Activated T-cell treated with anti-CD3 and anti-CD28 coated beads, Interleukin-2, amount 50 U/mL, for 4 hours (primary cell): ENCODE results near the gene IL5RA. TPM values are rescaled to one million over a fixed set of nuclear protein-coding genes. Genes with fewer than 3 reads are reported as not detected.

Experiments used
- ATAC-seq, 2 donors: fragments of 200-7000 bp; cut with Tn5 transposase; one replicate each; pipeline ENCODE4 v1.10.0; 2021
- DNase-seq: peaks from one replicate; pipeline ENCODE4 v3.0.0-alpha.2; 2020
- H3K27me3 Mint-ChIP-seq: one replicate; pipeline ENCODE4 v1.8.0; 2021; ENCODE audit warnings: low read depth, mixed read lengths
- H3K36me3 Mint-ChIP-seq: one replicate; pipeline ENCODE4 v1.8.0; 2022; ENCODE audit warnings: mixed read lengths; ENCODE audit not compliant: insufficient read depth
- H3K4me1 Mint-ChIP-seq: one replicate; pipeline ENCODE4 v1.8.0; 2021; ENCODE audit warnings: low read depth, mixed read lengths
- H3K4me3 Mint-ChIP-seq: one replicate; pipeline ENCODE4 v1.8.0; 2021; ENCODE audit warnings: mild to moderate bottlenecking, moderate library complexity, mixed read lengths
- H3K9me3 Mint-ChIP-seq: one replicate; pipeline ENCODE4 v1.8.0; 2021; ENCODE audit warnings: mixed read lengths
- total RNA-seq, 3 donors: library from RNA; stranded (reverse); gene quantifications; one replicate each; pipeline ENCODE4 v1.2.1, GENCODE V29; 2021

IL5RA gene
- total RNA-seq, 3 donors from 2014 or later, result 0.10 to 0.35 (median 0.34) TPM

- H3K4me3 Mint-ChIP-seq, result no peak overlapping the region
These were observed 22.3 kb downstream of the IL5RA start for GRCh38 chr3:3087716-3088465.

GRCh38 chr3:3087279-3087678 is 22.9 kb downstream of the IL5RA start:
- no peaks in the 10 kb centered on the region for H3K4me1 Mint-ChIP-seq
- no peak overlapping the region for H3K4me3 Mint-ChIP-seq
- H3K36me3 Mint-ChIP-seq, result no peaks in the 10 kb centered on the region
- H3K9me3 Mint-ChIP-seq, result no peaks in the 10 kb centered on the region
- ATAC-seq, result no peak
- no peak for DNase-seq
- no peaks in the 10 kb centered on the region for H3K27me3 Mint-ChIP-seq

More at GRCh38 chr3:3087716-3088465, 22.3 kb downstream of the IL5RA start:
- Mint-ChIP-seq H3K27me3 (no peaks in the 10 kb centered on the region), H3K36me3 (no peaks in the 10 kb centered on the region), H3K9me3 (no peaks in the 10 kb centered on the region), H3K4me1 (no peaks in the 10 kb centered on the region)
- DNase-seq, result no peak
- no peak for ATAC-seq

GRCh38 chr3:3086239-3086638 is 23.9 kb downstream of the IL5RA start:
- H3K27me3 Mint-ChIP-seq, result no peaks in the 10 kb centered on the region
- no peaks in the 10 kb centered on the region for H3K36me3 Mint-ChIP-seq
- H3K4me1 Mint-ChIP-seq, result no peaks in the 10 kb centered on the region
- no peaks in the 10 kb centered on the region for H3K9me3 Mint-ChIP-seq
- DNase-seq, result no peak
- H3K4me3 Mint-ChIP-seq, result no peak overlapping the region
- ATAC-seq, result no peak

- no peak for DNase-seq
- Mint-ChIP-seq H3K27me3 (no peaks in the 10 kb centered on the region), H3K4me3 (no peak overlapping the region), H3K4me1 (no peaks in the 10 kb centered on the region), H3K36me3 (no peaks in the 10 kb centered on the region), H3K9me3 (no peaks in the 10 kb centered on the region)
- no peak for ATAC-seq
These were observed 24.4 kb downstream of the IL5RA start for GRCh38 chr3:3085782-3086181.

GRCh38 chr3:3084890-3085289 is 25.3 kb downstream of the IL5RA start:
- no peaks in the 10 kb centered on the region for H3K9me3 Mint-ChIP-seq

GRCh38 chr3:3082234-3082924 is 27.8 kb downstream of the IL5RA start:
- H3K27me3 Mint-ChIP-seq, result peaks cover 7% of the 10 kb centered on the region
- no peaks in the 10 kb centered on the region for H3K4me1 Mint-ChIP-seq
- no peak overlapping the region for H3K4me3 Mint-ChIP-seq
- ATAC-seq, result no peak
- DNase-seq, result no peak
- no peaks in the 10 kb centered on the region for H3K36me3 Mint-ChIP-seq
- no peaks in the 10 kb centered on the region for H3K9me3 Mint-ChIP-seq

More at GRCh38 chr3:3084890-3085289, 25.3 kb downstream of the IL5RA start:
- Mint-ChIP-seq H3K4me3 (no peak overlapping the region), H3K4me1 (no peaks in the 10 kb centered on the region), H3K36me3 (no peaks in the 10 kb centered on the region), H3K27me3 (no peaks in the 10 kb centered on the region)
- no peak for ATAC-seq
- DNase-seq, result no peak

- ATAC-seq, result no peak
- Mint-ChIP-seq H3K27me3 (peaks cover 7% of the 10 kb centered on the region), H3K4me1 (no peaks in the 10 kb centered on the region), H3K4me3 (no peak overlapping the region), H3K9me3 (no peaks in the 10 kb centered on the region), H3K36me3 (no peaks in the 10 kb centered on the region)
- no peak for DNase-seq
These were observed 28.6 kb downstream of the IL5RA start for GRCh38 chr3:3081381-3082233.

- Mint-ChIP-seq H3K9me3 (no peaks in the 10 kb centered on the region), H3K4me1 (no peaks in the 10 kb centered on the region), H3K27me3 (peaks cover 7% of the 10 kb centered on the region), H3K36me3 (no peaks in the 10 kb centered on the region), H3K4me3 (no peak overlapping the region)
- ATAC-seq (no peak), DNase-seq (no peak)
These were observed 29.9 kb downstream of the IL5RA start for GRCh38 chr3:3080309-3080708.

- Mint-ChIP-seq H3K36me3 (no peaks in the 10 kb centered on the region), H3K9me3 (no peaks in the 10 kb centered on the region), H3K4me3 (no peak overlapping the region), H3K4me1 (no peaks in the 10 kb centered on the region), H3K27me3 (peaks cover 7% of the 10 kb centered on the region)
- ATAC-seq (no peak), DNase-seq (no peak)
These were observed 35.5 kb downstream of the IL5RA start for GRCh38 chr3:3074551-3075257.

- no peak for ATAC-seq
- H3K27me3 Mint-ChIP-seq, result no peaks in the 10 kb centered on the region
- DNase-seq, result no peak
- H3K36me3 Mint-ChIP-seq, result no peaks in the 10 kb centered on the region
- H3K9me3 Mint-ChIP-seq, result no peaks in the 10 kb centered on the region
- H3K4me3 Mint-ChIP-seq, result no peak overlapping the region
- H3K4me1 Mint-ChIP-seq, result no peaks in the 10 kb centered on the region
These were observed 39.0 kb downstream of the IL5RA start for GRCh38 chr3:3071136-3071535.

GRCh38 chr3:3069723-3070122 is 40.5 kb downstream of the IL5RA start:
- no peaks in the 10 kb centered on the region for H3K9me3 Mint-ChIP-seq
- no peaks in the 10 kb centered on the region for H3K36me3 Mint-ChIP-seq
- no peaks in the 10 kb centered on the region for H3K27me3 Mint-ChIP-seq
- H3K4me3 Mint-ChIP-seq, result no peak overlapping the region
- H3K4me1 Mint-ChIP-seq, result no peaks in the 10 kb centered on the region
- ATAC-seq (no peak), DNase-seq (no peak)

GRCh38 chr3:3068358-3068881 is 41.8 kb downstream of the IL5RA start:
- no peak for DNase-seq
- no peaks in the 10 kb centered on the region for H3K27me3 Mint-ChIP-seq
- no peaks in the 10 kb centered on the region for H3K36me3 Mint-ChIP-seq
- no peaks in the 10 kb centered on the region for H3K4me1 Mint-ChIP-seq
- no peak for ATAC-seq
- H3K9me3 Mint-ChIP-seq, result no peaks in the 10 kb centered on the region
- H3K4me3 Mint-ChIP-seq, result no peak overlapping the region

- no peaks in the 10 kb centered on the region for H3K4me1 Mint-ChIP-seq
These were observed 43.3 kb downstream of the IL5RA start for GRCh38 chr3:3066910-3067309.

GRCh38 chr3:3066378-3066777 is 43.8 kb downstream of the IL5RA start:
- Mint-ChIP-seq H3K36me3 (no peaks in the 10 kb centered on the region), H3K4me3 (no peak overlapping the region), H3K4me1 (no peaks in the 10 kb centered on the region), H3K27me3 (no peaks in the 10 kb centered on the region), H3K9me3 (no peaks in the 10 kb centered on the region)
- ATAC-seq (no peak), DNase-seq (no peak)

More at GRCh38 chr3:3066910-3067309, 43.3 kb downstream of the IL5RA start:
- H3K36me3 Mint-ChIP-seq, result no peaks in the 10 kb centered on the region
- ATAC-seq, result no peak
- H3K9me3 Mint-ChIP-seq, result no peaks in the 10 kb centered on the region
- no peak for DNase-seq
- H3K4me3 Mint-ChIP-seq, result no peak overlapping the region
- H3K27me3 Mint-ChIP-seq, result no peaks in the 10 kb centered on the region
